OCI-LY1 (cell line): ENCODE measurements around the gene COPB2.

Experiments used
- H2AFZ ChIP-seq: fragments of 200-600 bp; sonication (generic), shearing (Covaris generic); 2 replicates; pipeline ENCODE4 v1.6.0; 2014; ENCODE audit warnings: antibody characterized with exemption, mild to moderate bottlenecking, low read length
- H3F3A ChIP-seq: fragments of 200-600 bp; sonication (generic), shearing (Covaris generic); 2 replicates; pipeline ENCODE4 v1.6.0; 2014; ENCODE audit warnings: mild to moderate bottlenecking, antibody characterized with exemption, low read length, moderate library complexity; ENCODE audit not compliant: insufficient read depth
- H3K27ac ChIP-seq: fragments of 200-600 bp; sonication (generic); 2 replicates; pipeline ENCODE4 v1.5.1; 2014; ENCODE audit warnings: low read length, mixed run types, mild to moderate bottlenecking, low read depth; ENCODE audit not compliant: poor library complexity, severe bottlenecking
- H3K27me3 ChIP-seq: fragments of 200-600 bp; sonication (generic); 2 replicates; pipeline ENCODE4 v1.6.0; 2014; ENCODE audit warnings: antibody characterized with exemption, mild to moderate bottlenecking, low read length, moderate library complexity; ENCODE audit not compliant: insufficient read depth
- H3K36me3 ChIP-seq: fragments of 200-600 bp; sonication (generic); 2 replicates; pipeline ENCODE4 v1.6.1; 2014; ENCODE audit warnings: mild to moderate bottlenecking, antibody characterized with exemption, low read length, moderate library complexity, mixed read lengths; ENCODE audit not compliant: insufficient read depth
- H3K4me1 ChIP-seq: fragments of 200-600 bp; sonication (generic); 2 replicates; pipeline ENCODE4 v1.5.1; 2014; ENCODE audit warnings: mild to moderate bottlenecking, low read length, moderate library complexity; ENCODE audit not compliant: insufficient read depth, severe bottlenecking
- H3K4me2 ChIP-seq: fragments of 200-600 bp; sonication (generic), shearing (Covaris generic); 2 replicates; pipeline ENCODE4 v1.6.1; 2014; ENCODE audit warnings: low read length
- H3K4me3 ChIP-seq: fragments of 200-600 bp; sonication (generic); 2 replicates; pipeline ENCODE4 v1.5.1; 2014; ENCODE audit warnings: low read length, low read depth, mild to moderate bottlenecking, mixed read lengths; ENCODE audit not compliant: poor library complexity, severe bottlenecking
- H3K79me2 ChIP-seq: fragments of 200-600 bp; shearing (Covaris generic); 2 replicates; pipeline ENCODE4 v1.6.1; 2016; ENCODE audit warnings: mixed run types, low read length, mixed read lengths; ENCODE audit not compliant: insufficient read depth
- H3K9ac ChIP-seq: fragments of 200-600 bp; sonication (generic), shearing (Covaris generic); 2 replicates; pipeline ENCODE4 v1.6.1; 2014; ENCODE audit warnings: mild to moderate bottlenecking, low read length, mixed read lengths
- H3K9me2 ChIP-seq: fragments of 200-600 bp; sonication (generic), shearing (Covaris generic); 2 replicates; pipeline ENCODE4 v1.6.1; 2014; ENCODE audit warnings: low read depth, mild to moderate bottlenecking, low read length, mixed read lengths
- H3K9me3 ChIP-seq: fragments of 200-600 bp; shearing (Covaris generic); 2 replicates; pipeline ENCODE4 v1.6.1; 2014; ENCODE audit warnings: low read length, mixed read lengths
- H4K20me1 ChIP-seq: fragments of 200-600 bp; sonication (generic), shearing (Covaris generic); 2 replicates; pipeline ENCODE4 v1.6.0; 2016; ENCODE audit warnings: mild to moderate bottlenecking, low read length; ENCODE audit not compliant: insufficient read depth
- EZH2 ChIP-seq: fragments of 200-600 bp; sonication (generic), shearing (Covaris generic); IDR thresholded peaks from 2 replicates; pipeline ENCODE4 v1.8.0; 2017; ENCODE audit warnings: borderline replicate concordance, mixed run types, mild to moderate bottlenecking, antibody characterized with exemption, low read length, moderate library complexity, mixed read lengths
- TF ChIP-seq, protein P1 (sequence below): fragments of 200-600 bp; sonication (generic), shearing (Covaris generic); IDR thresholded peaks from 2 replicates; pipeline ENCODE4 v1.5.1; 2017; ENCODE audit warnings: mild to moderate bottlenecking, antibody characterized with exemption, low read length, moderate library complexity, mixed read lengths

The COPB2 gene

DNA sequence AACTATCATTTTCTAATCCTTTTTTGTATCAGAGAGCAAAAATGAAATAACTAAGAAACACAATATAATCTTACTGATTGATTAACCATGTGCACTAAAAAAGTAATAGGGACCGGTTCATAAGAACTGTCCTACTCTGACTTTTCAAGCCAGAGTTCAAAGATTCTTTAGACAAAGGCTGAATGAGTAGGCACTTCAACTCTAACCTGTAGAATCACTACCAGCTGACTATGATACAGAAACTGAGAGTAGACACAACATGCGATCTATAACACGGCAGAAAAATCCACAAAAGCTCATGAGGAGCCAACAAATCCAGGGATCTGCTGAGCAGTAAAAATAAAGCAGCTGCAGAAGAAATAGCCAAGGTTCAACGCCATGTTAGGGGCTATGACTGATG lies 8.9 kb downstream of the COPB2 start:
- peaks cover 7% of the 10 kb centered on the region for H3K4me1 ChIP-seq
- no peaks in the 10 kb centered on the region for H3K9me2 ChIP-seq
- H2AFZ ChIP-seq = no peak overlapping the region
- no peak overlapping the region for H3K27ac ChIP-seq
- H3K4me2 ChIP-seq = no peak overlapping the region
- no peaks in the 10 kb centered on the region for H3K27me3 ChIP-seq
- TF ChIP-seq, protein P1, sequence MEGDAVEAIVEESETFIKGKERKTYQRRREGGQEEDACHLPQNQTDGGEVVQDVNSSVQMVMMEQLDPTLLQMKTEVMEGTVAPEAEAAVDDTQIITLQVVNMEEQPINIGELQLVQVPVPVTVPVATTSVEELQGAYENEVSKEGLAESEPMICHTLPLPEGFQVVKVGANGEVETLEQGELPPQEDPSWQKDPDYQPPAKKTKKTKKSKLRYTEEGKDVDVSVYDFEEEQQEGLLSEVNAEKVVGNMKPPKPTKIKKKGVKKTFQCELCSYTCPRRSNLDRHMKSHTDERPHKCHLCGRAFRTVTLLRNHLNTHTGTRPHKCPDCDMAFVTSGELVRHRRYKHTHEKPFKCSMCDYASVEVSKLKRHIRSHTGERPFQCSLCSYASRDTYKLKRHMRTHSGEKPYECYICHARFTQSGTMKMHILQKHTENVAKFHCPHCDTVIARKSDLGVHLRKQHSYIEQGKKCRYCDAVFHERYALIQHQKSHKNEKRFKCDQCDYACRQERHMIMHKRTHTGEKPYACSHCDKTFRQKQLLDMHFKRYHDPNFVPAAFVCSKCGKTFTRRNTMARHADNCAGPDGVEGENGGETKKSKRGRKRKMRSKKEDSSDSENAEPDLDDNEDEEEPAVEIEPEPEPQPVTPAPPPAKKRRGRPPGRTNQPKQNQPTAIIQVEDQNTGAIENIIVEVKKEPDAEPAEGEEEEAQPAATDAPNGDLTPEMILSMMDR = no peak
- no peak for TF ChIP-seq EZH2
- H3K4me3 ChIP-seq = no peak overlapping the region
- H3K9ac ChIP-seq = no peak overlapping the region
- H3K9me3 ChIP-seq = no peaks in the 10 kb centered on the region
- peaks cover 79% of the 10 kb centered on the region for H3K36me3 ChIP-seq
- no peaks in the 10 kb centered on the region for H4K20me1 ChIP-seq
- H3K79me2 ChIP-seq = peaks cover 33% of the 10 kb centered on the region
- no peaks in the 10 kb centered on the region for H3F3A ChIP-seq

DNA sequence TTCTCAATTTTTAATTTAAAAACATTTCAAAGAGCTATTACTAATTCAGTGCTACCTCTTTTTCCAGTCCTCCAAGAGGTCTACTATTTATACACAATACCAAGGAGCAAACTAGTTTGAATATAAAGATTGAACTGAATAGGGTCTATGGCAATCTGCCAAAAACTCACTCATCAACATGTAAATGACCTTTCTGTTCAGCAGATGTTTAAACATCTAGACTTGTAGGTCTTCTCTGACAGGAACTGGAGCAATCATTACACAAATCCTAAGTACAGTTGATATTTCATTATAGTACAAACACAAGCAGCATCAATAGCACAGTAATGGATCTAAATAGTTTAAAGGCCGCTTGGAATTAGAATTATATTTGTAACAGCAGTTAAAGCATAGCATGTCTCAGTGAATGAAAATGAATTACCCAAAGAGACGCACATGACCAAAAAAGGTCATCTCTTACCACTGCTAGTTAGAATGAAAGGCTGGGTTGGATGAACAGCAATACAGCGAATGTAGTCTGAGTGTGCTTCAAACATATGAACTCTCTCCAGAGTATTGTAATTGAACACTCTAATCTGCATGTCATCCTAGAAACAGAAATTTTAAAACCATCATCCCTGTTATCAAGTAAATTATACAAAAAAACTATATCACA lies 10.7 kb downstream of the COPB2 start:
- Histone ChIP-seq H3K79me2 (peaks cover 19% of the 10 kb centered on the region; the same call in 1 of the 2 replicates), H3K4me2 (no peak overlapping the region)

DNA sequence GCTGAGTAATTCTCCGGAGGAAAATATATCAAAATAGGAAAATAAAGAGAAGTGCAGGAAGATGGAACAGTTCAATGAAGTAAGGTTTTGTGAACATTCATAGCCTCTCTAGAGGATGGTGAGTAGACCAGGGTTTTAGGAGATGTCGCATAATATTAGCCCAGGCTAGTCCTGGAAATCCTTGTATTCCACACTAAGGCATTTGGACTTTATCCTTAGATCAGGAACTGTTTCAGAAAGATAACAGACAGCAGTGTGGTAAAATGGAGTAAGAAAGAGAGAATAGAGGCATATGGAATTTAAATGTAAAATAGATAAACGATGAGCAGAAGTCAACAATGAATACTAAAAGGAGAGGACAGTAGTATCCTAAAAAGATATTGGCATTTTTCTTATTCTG lies 12.1 kb downstream of the COPB2 start:
- H3K27ac ChIP-seq = no peak overlapping the region
- no peaks in the 10 kb centered on the region for H4K20me1 ChIP-seq
- H2AFZ ChIP-seq = no peak overlapping the region
- peaks cover 7% of the 10 kb centered on the region for H3K4me1 ChIP-seq
- TF ChIP-seq, protein P1 = no peak
- no peak for TF ChIP-seq EZH2
- H3K4me3 ChIP-seq = no peak overlapping the region
- no peak overlapping the region for H3K4me2 ChIP-seq
- H3K27me3 ChIP-seq = no peaks in the 10 kb centered on the region
- no peak overlapping the region for H3K9ac ChIP-seq
- peaks cover 91% of the 10 kb centered on the region for H3K36me3 ChIP-seq
- H3F3A ChIP-seq = no peaks in the 10 kb centered on the region
- no peaks in the 10 kb centered on the region for H3K9me3 ChIP-seq
- no peaks in the 10 kb centered on the region for H3K9me2 ChIP-seq
- peaks cover 13% of the 10 kb centered on the region; the same call in 1 of the 2 replicates for H3K79me2 ChIP-seq

More for the DNA sequence above, 10.7 kb downstream of the COPB2 start:
- Histone ChIP-seq H4K20me1 (no peaks in the 10 kb centered on the region), H3K4me1 (peaks cover 7% of the 10 kb centered on the region), H3K27ac (no peak overlapping the region), H3K27me3 (no peaks in the 10 kb centered on the region), H3K9me3 (no peaks in the 10 kb centered on the region), H2AFZ (no peak overlapping the region), H3K9me2 (no peaks in the 10 kb centered on the region), H3K4me3 (no peak overlapping the region), H3K36me3 (peaks cover 88% of the 10 kb centered on the region), H3F3A (no peaks in the 10 kb centered on the region), H3K9ac (no peak overlapping the region)
- TF ChIP-seq, protein P1 = no peak
- no peak for TF ChIP-seq EZH2
